HepG2 (cell line): Measurements from ENCODE around the gene CNOT1. TPM values are rescaled to one million over a fixed set of nuclear protein-coding genes. Genes with fewer than 3 reads are reported as not detected.

Experiments used
- CREM ChIP-seq, 2 experiments: sonication (generic) in 1 of 2; formaldehyde crosslinking in 1 of 2; IDR thresholded peaks; 2 replicates each; pipeline versions ENCODE4 v1.4.0 to v1.6.1; 2016 to 2020; ENCODE audit warnings: antibody characterized with exemption in 1 of 2, mild to moderate bottlenecking in 1 of 2, missing genetic modification reagents in 1 of 2
- KDM4B ChIP-seq: sonication (generic); formaldehyde crosslinking; IDR thresholded peaks from 2 replicates; pipeline ENCODE4 v1.4.0; 2020; ENCODE audit warnings: missing genetic modification reagents
- KDM5A ChIP-seq: fragments of 200-600 bp; sonication (generic); IDR thresholded peaks from 2 replicates; pipeline ENCODE4 v1.7.0; 2018; ENCODE audit warnings: antibody characterized with exemption, mild to moderate bottlenecking, low read length, borderline replicate concordance
- MTA1 ChIP-seq: sonication (generic); formaldehyde crosslinking; IDR thresholded peaks from 2 replicates; pipeline ENCODE4 v1.4.0; 2020; ENCODE audit warnings: missing genetic modification reagents, mild to moderate bottlenecking, borderline replicate concordance
- NFYC ChIP-seq: IDR thresholded peaks from 2 replicates; pipeline ENCODE4 v1.6.1; 2016; ENCODE audit warnings: missing genetic modification reagents, missing compliant biosample characterization
- NR2F2 ChIP-seq: IDR thresholded peaks from 2 replicates; pipeline ENCODE4 v1.6.1; 2012; ENCODE audit warnings: low read depth, inconsistent platforms, borderline replicate concordance
- PRDM10 ChIP-seq: sonication (generic); formaldehyde crosslinking; IDR thresholded peaks from 2 replicates; pipeline ENCODE4 v1.4.0; 2020; ENCODE audit warnings: low read depth, missing genetic modification reagents
- ZBTB34 ChIP-seq: sonication (generic); formaldehyde crosslinking; IDR thresholded peaks from 2 replicates; pipeline ENCODE4 v1.8.0; 2022; ENCODE audit warnings: mild to moderate bottlenecking, missing genetic modification reagents
- ZFP41 ChIP-seq: sonication (generic); formaldehyde crosslinking; IDR thresholded peaks from 2 replicates; pipeline ENCODE4 v1.4.0; 2020; ENCODE audit warnings: mild to moderate bottlenecking, missing genetic modification reagents, borderline replicate concordance
- ZFYVE20 ChIP-seq: sonication (generic); formaldehyde crosslinking; IDR thresholded peaks from 2 replicates; pipeline ENCODE4 v1.8.0; 2023; ENCODE audit warnings: low read depth, mild to moderate bottlenecking, moderate library complexity, missing genetic modification reagents, borderline replicate concordance
- ZNF251 ChIP-seq: sonication (generic); formaldehyde crosslinking; IDR thresholded peaks from 2 replicates; pipeline ENCODE4 v1.9.0; 2021; ENCODE audit warnings: mild to moderate bottlenecking, missing genetic modification reagents
- ZNF275 ChIP-seq: sonication (generic); formaldehyde crosslinking; IDR thresholded peaks from 2 replicates; pipeline ENCODE4 v1.8.0; 2022; ENCODE audit warnings: missing genetic modification reagents, mild to moderate bottlenecking, inconsistent platforms, borderline replicate concordance
- ZNF292 ChIP-seq: sonication (generic); formaldehyde crosslinking; IDR thresholded peaks from 2 replicates; pipeline ENCODE4 v1.8.1; 2022; ENCODE audit warnings: mild to moderate bottlenecking, low read depth, missing genetic modification reagents, borderline replicate concordance
- ZNF296 ChIP-seq: sonication (generic); formaldehyde crosslinking; conservative IDR thresholded peaks from 2 replicates; pipeline ENCODE4 v1.5.0; 2020; ENCODE audit warnings: mild to moderate bottlenecking, missing genetic modification reagents
- ZNF354B ChIP-seq: sonication (generic); formaldehyde crosslinking; IDR thresholded peaks from 2 replicates; pipeline ENCODE4 v1.8.0; 2022; ENCODE audit warnings: mild to moderate bottlenecking, missing genetic modification reagents
- ZNF451 ChIP-seq: sonication (generic); formaldehyde crosslinking; IDR thresholded peaks from 2 replicates; pipeline ENCODE4 v1.5.0; 2020; ENCODE audit warnings: mild to moderate bottlenecking, missing genetic modification reagents
- ZNF564 ChIP-seq: sonication (generic); formaldehyde crosslinking; IDR thresholded peaks from 2 replicates; pipeline ENCODE4 v1.8.1; 2023; ENCODE audit warnings: mild to moderate bottlenecking, missing genetic modification reagents
- ZNF577 ChIP-seq: sonication (generic); formaldehyde crosslinking; IDR thresholded peaks from 2 replicates; pipeline ENCODE4 v1.4.0; 2020; ENCODE audit warnings: mild to moderate bottlenecking, low read depth, missing genetic modification reagents, borderline replicate concordance
- ZNF644 ChIP-seq: IDR thresholded peaks from 2 replicates; pipeline ENCODE4 v1.6.1; 2016; ENCODE audit warnings: low read depth
- ZNF709 ChIP-seq: sonication (generic); formaldehyde crosslinking; IDR thresholded peaks from 2 replicates; pipeline ENCODE4 v1.5.0; 2020; ENCODE audit warnings: mild to moderate bottlenecking, missing genetic modification reagents
- ZNF790 ChIP-seq: sonication (generic); formaldehyde crosslinking; IDR thresholded peaks from 2 replicates; pipeline ENCODE4 v1.8.0; 2022; ENCODE audit warnings: missing genetic modification reagents, mild to moderate bottlenecking, borderline replicate concordance
- polyA plus RNA-seq, 8 experiments: library from polyadenylated mRNA; depleted of rRNA in 3 of 8; stranded (reverse) in 7 of 8; unstranded in 1 of 8; fragments of >200 nt; fragmentation: Illumina TruSeq in 4 of 8; extraction: Trizol in 4 of 8; gene quantifications; 2 replicates each; pipeline versions ENCODE4 v1.2.1 to v1.2.3, GENCODE V29; 2011 to 2016; ENCODE audit warnings: low read depth in 4 of 8, missing spikeins in 1 of 8, mixed read lengths in 1 of 8; ENCODE audit not compliant: insufficient read depth in 1 of 8
- total RNA-seq, 5 experiments: library from RNA; depleted of rRNA; stranded (reverse); fragments of >200 nt; fragmentation: Illumina TruSeq; extraction: Trizol; gene quantifications; 2 replicates each; pipeline ENCODE4 v1.2.3, GENCODE V29; 2016; ENCODE audit warnings: low read depth in 1 of 5

CNOT1 gene
- total and polyA plus RNA-seq, 2 of the 13 experiments (the other 11 are each of a cell fraction or from before 2014, with no cell fraction given), result 188 to 232 TPM

GRCh38 chr16:58634265-58634802 is 4.7 kb upstream of the CNOT1 start (continued):
- 0 out of 2 replicates have a peak, but pooled peaks have one; percentile 47 for TF ChIP-seq KDM4B (CRISPR knock-in tag)
- TF ChIP-seq CREM (IDR thresholded peaks at IDR 0.05), result peak; percentile 53; the same call in 1 of the 2 replicates
- TF ChIP-seq CREM (CRISPR knock-in tag; IDR thresholded peaks at IDR 0.05), result no peak
- no peak for TF ChIP-seq ZNF292 (CRISPR knock-in tag)
- TF ChIP-seq KDM5A, result no peak; the same call in 1 of the 2 replicates
- TF ChIP-seq ZNF790 (CRISPR knock-in tag), result no peak
- TF ChIP-seq ZNF577 (CRISPR knock-in tag), result no peak
- TF ChIP-seq MTA1 (CRISPR knock-in tag), result no peak
- TF ChIP-seq ZNF709 (CRISPR knock-in tag), result no peak
- no peak for TF ChIP-seq ZBTB34 (CRISPR knock-in tag)
- TF ChIP-seq PRDM10 (CRISPR knock-in tag), result no peak
- TF ChIP-seq ZNF275, result no peak
- TF ChIP-seq ZNF296 (CRISPR knock-in tag), result no peak
- peak; percentile 87 for TF ChIP-seq ZNF644
- TF ChIP-seq ZNF451 (CRISPR knock-in tag), result no peak
- no peak for TF ChIP-seq ZNF354B
- TF ChIP-seq ZNF251 (CRISPR knock-in tag), result no peak
- TF ChIP-seq NR2F2, result no peak
- no peak for TF ChIP-seq ZFP41 (CRISPR knock-in tag)
- TF ChIP-seq ZNF564 (CRISPR knock-in tag), result peak; percentile 53; the same call in 1 of the 2 replicates
- no peak for TF ChIP-seq NFYC (CRISPR knock-in tag)
- TF ChIP-seq ZFYVE20, result no peak
